Measurements from ENCODE around the gene NR2E1. TPM values are rescaled to one million over a fixed set of nuclear protein-coding genes. Genes with fewer than 3 reads are reported as not detected.

The NR2E1 gene
- polyA plus RNA-seq, 1 experiment, result not detected

DNA sequence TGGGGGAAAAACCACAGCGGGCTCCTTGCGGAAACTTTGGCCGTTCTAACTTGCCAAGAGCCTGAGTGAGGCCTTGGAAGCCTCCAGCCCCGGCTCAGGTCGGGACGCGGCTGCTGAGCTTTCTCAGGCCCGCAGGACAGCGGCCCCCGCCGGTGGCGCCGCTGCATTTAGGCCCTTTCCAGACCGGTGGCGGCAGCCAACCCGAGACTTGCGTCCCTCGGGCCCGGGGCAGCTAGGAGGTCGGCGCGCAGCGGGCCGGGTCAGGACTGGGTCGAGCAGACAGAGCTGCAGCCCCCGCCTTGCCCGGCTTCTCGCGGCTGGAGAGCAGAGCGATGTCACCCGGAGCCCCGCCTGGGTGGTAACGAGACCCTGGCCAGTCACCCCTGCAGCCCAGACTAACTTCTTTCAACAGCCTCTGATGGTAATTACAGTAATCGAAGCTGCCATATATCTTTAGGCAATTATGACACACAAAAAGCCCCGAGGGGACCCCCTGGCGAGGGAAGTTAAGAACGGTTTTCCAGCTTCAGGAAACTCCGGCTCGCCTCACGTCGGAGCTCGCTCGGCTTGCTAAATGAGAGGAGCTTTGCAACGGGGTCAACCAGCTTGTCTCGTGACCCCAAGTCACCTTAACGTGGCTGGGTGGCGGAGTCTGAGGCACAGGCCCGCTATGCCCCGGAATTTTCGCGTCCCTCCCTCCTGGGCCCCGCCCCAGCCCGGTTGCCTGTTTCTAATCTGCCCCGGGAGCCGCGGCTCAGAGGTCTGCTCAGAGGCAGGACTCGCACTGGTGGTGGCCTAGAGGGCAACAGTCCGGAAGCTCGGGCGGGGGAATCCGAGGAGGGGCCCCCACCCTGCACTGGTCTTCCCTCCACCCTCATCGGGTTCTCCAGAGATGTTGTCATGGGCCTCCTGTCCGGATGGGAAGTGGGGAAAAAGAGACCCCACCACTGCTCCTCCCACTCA is 3.0 kb downstream of the NR2E1 start:
- ChIA-PET CTCF (interaction anchor here (0.9 to 1.1 kb wide), 2 partner anchors 9 to 11 kb away, joined by 3 read pairs; no protein-coding TSS in a partner anchor), POLR2A (no interaction called here)
- peak; percentile 24; the same call in 1 of the 2 replicates for TF ChIP-seq CTCF (IDR thresholded peaks at IDR 0.05; ENCODE audit: insufficient read depth, low read depth, low read length)
- H3K4me3 ChIP-seq (ENCODE audit: low read depth, low read length), result no peak overlapping the region
- peaks cover 81% of the 10 kb centered on the region for H3K27me3 ChIP-seq (ENCODE audit: control insufficient read depth, insufficient read depth, low read length)
- DNase-seq (ENCODE audit: low read depth), result no peak
- H3K36me3 ChIP-seq (ENCODE audit: control insufficient read depth, insufficient read depth, low read length), result no peaks in the 10 kb centered on the region

DNA sequence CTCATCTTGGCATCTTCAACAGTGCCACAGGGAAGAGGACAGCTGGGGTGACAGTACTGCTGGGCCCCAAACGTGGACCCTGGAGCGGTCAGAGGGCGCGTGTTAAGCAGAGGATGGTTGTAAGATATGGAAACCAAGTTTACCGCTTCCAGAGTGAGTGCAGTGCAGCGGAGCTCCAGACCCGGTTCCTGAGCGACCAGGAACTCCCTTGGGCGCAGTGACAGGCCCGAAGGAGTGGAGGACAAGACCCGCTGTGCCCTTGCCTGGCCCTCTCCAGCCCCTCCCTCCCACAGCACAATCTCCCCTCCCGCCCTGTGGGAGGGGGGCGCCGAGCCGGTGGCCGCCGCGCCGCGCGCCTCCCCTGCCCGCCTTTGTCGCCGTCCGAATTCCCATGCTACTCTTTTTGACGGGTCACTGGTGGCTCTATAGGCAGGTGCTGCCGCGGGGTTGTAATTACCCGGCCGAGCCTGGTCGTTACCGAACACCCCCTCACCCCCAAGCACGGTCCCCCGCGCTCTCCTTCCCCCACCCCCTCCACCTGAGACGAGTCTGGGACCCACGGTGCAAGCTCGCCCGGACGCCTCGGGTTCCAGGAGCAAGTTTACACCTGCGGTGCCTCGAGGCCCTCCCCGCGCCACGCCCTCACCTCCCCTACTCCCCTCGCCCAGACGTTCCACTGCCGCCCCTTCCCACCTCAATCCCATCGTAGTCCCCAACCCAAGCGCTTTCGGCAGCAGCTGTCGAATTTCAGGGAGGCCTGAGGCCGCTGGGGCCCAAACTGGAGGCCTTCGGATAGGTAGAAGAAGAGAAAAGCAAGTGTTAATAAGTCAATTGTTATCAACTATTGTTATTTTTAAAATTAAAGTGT is 3.9 kb downstream of the NR2E1 start:
- no peak for DNase-seq (ENCODE audit: low read depth)
- no peak for TF ChIP-seq CTCF (IDR thresholded peaks at IDR 0.05; ENCODE audit: insufficient read depth, low read depth, low read length)
- ChIA-PET POLR2A (no interaction called here), CTCF (interaction anchor here (0.9 to 1.1 kb wide), 2 partner anchors 10 to 12 kb away, joined by 3 read pairs; no protein-coding TSS in a partner anchor)
- Histone ChIP-seq H3K4me3 (ENCODE audit: low read depth, low read length) (no peak overlapping the region), H3K36me3 (ENCODE audit: control insufficient read depth, insufficient read depth, low read length) (no peaks in the 10 kb centered on the region), H3K27me3 (ENCODE audit: control insufficient read depth, insufficient read depth, low read length) (peaks cover 81% of the 10 kb centered on the region)

GRCh38 chr6:108170332-108171290 is 4.8 kb downstream of the NR2E1 start:
- ChIA-PET CTCF (no interaction called here), POLR2A (no interaction called here)
- no peaks in the 10 kb centered on the region for H3K36me3 ChIP-seq (ENCODE audit: control insufficient read depth, insufficient read depth, low read length)
- no peak for DNase-seq (ENCODE audit: low read depth)
- peaks cover 80% of the 10 kb centered on the region for H3K27me3 ChIP-seq (ENCODE audit: control insufficient read depth, insufficient read depth, low read length)
- H3K4me3 ChIP-seq (ENCODE audit: low read depth, low read length), result no peak overlapping the region
- TF ChIP-seq CTCF (IDR thresholded peaks at IDR 0.05; ENCODE audit: insufficient read depth, low read depth, low read length), result no peak

DNA sequence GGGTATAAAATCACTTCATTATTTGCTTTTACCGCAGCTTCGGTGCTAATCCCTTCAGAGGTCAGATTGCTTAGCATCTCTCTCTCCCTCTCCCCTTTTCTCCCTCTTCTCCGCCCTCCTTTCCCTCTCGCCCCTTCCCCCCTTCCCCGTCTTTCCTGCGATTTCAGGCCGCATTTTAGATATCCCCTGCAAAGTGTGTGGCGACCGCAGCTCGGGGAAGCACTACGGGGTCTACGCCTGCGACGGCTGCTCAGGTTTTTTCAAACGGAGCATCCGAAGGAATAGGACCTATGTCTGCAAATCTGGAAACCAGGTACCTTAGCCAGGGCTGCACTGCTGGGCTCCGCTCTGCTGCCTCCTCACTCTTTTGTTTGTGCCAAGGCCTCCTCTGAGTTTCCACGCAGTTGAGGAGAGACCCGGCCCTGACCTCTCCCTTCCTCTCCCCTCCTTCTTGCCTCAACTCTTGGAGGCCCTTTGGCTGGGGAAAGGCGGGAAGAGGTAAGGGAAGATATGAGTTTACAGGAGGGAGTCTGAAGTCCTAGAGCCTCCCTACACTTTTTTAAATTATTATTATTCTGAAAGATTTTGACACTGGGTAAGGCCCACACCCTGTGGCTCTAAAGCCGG is 5.6 kb downstream of the NR2E1 start:
- CTCF ChIA-PET, result interaction anchor here (1.2 kb wide), 1 partner anchor 15 kb away, joined by 3 read pairs; no protein-coding TSS in a partner anchor
- H3K27me3 ChIP-seq (ENCODE audit: control insufficient read depth, insufficient read depth, low read length), result peaks cover 80% of the 10 kb centered on the region
- H3K36me3 ChIP-seq (ENCODE audit: control insufficient read depth, insufficient read depth, low read length), result no peaks in the 10 kb centered on the region
- H3K4me3 ChIP-seq (ENCODE audit: low read depth, low read length), result no peak overlapping the region
- TF ChIP-seq CTCF (IDR thresholded peaks at IDR 0.05; ENCODE audit: insufficient read depth, low read depth, low read length), result no peak
- POLR2A ChIA-PET, result no interaction called here
- DNase-seq (ENCODE audit: low read depth), result no peak
